NCI-H2081 treated with DMSO at 0.1 percent for 48 hours (cell line): ENCODE data around the gene FKRP.

Experiments
- DNase-seq: peaks from one replicate; lab custom pipeline; 2025; lab: John Stamatoyannopoulos, UW

FKRP gene

GRCh38 chr19:46732172-46732938 is 13.5 kb upstream of the FKRP start:
- DNase-seq: no peak

GRCh38 chr19:46732966-46733689 is 12.7 kb upstream of the FKRP start:
- DNase-seq: no peak

- DNase-seq: no peak
Measured at GRCh38 chr19:46733690-46734292, 12.1 kb upstream of the FKRP start.

- no peak for DNase-seq
Measured at GRCh38 chr19:46736531-46737297, 9.1 kb upstream of the FKRP start.

- no peak for DNase-seq
Measured at GRCh38 chr19:46737298-46737654, 8.6 kb upstream of the FKRP start.

GRCh38 chr19:46737761-46738171 is 8.1 kb upstream of the FKRP start:
- no peak for DNase-seq

- DNase-seq: no peak
Measured at GRCh38 chr19:46739290-46739771, 6.5 kb upstream of the FKRP start.

- no peak for DNase-seq
Measured at GRCh38 chr19:46741447-46741846, 4.4 kb upstream of the FKRP start.

GRCh38 chr19:46742926-46743480 is 2.9 kb upstream of the FKRP start:
- no peak for DNase-seq

GRCh38 chr19:46744005-46744691 is 1.7 kb upstream of the FKRP start:
- DNase-seq: no peak

- no peak for DNase-seq
Measured at GRCh38 chr19:46745030-46745429, 827 bp upstream of the FKRP start.

- DNase-seq: no peak
Measured at GRCh38 chr19:46746281-46747057, 612 bp downstream of the FKRP start, which contains the start of gene STRN4. STRN4 (minus strand) TSS chr19:46746450; CDS start chr19:46746430, 20 bp downstream.

- DNase-seq: no peak
Measured at GRCh38 chr19:46748325-46749109, 2.7 kb downstream of the FKRP start.

- peak; percentile 44 for DNase-seq
Measured at GRCh38 chr19:46753420-46754155, 7.7 kb downstream of the FKRP start.

- no peak for DNase-seq
Measured at GRCh38 chr19:46755077-46755852, 9.4 kb downstream of the FKRP start.

GRCh38 chr19:46755853-46756543 is 10.1 kb downstream of the FKRP start:
- DNase-seq: no peak

- no peak for DNase-seq
Measured at GRCh38 chr19:46756544-46756888, 10.7 kb downstream of the FKRP start.

GRCh38 chr19:46759206-46759605 is 13.3 kb downstream of the FKRP start:
- DNase-seq: no peak
